Measurements from ENCODE around the gene AHR. TPM values are rescaled to one million over a fixed set of nuclear protein-coding genes. Genes with fewer than 3 reads are reported as not detected.

Gene AHR
- total and polyA plus RNA-seq, 10 donors = 7.4 to 95.9 (median 71.3) TPM

GRCh38 chr7:17319164-17320101 lies 21.0 kb downstream of the AHR start:
- peak overlapping the region in 2 of 8 donors; percentile 3 to 6 for H3K27ac ChIP-seq
- peaks cover 0 to 55% (median 22%) of the 10 kb centered on the region in 6 donors for H3K4me1 ChIP-seq
- intact Hi-C loops (cut with DNase I; ENCODE audit: low total_unique reads) = no loop called here

GRCh38 chr7:17320102-17320497 lies 21.6 kb downstream of the AHR start:
- DNase-seq = no peak
- Histone ChIP-seq H3K27me3 (replicated peaks in 1 of 7) (no peaks in the 10 kb centered on the region), H3K9me3 (no peaks in the 10 kb centered on the region), H3K4me1 (peaks cover 0 to 50% (median 21%) of the 10 kb centered on the region in 6 donors), H3K4me3 (no peak overlapping the region), H3K27ac (no peak overlapping the region), H3K36me3 (peaks cover 0 to 33% (median 10%) of the 10 kb centered on the region in 6 donors)
- intact Hi-C loops (cut with DNase I; ENCODE audit: low total_unique reads) = no loop called here
- TF ChIP-seq POLR2A (IDR thresholded peaks at IDR 0.05) (no peak), POLR2AphosphoS5 (IDR thresholded peaks at IDR 0.05) (no peak), CTCF (IDR thresholded peaks at IDR 0.05 in 8 of 11, conservative IDR thresholded peaks at IDR 0.05 in 3 of 11) (no peak)

More at GRCh38 chr7:17319164-17320101, 21.0 kb downstream of the AHR start:
- Histone ChIP-seq H3K4me3 (no peak overlapping the region), H3K27me3 (replicated peaks in 1 of 7) (no peaks in the 10 kb centered on the region), H3K9me3 (no peaks in the 10 kb centered on the region), H3K36me3 (peaks cover 0 to 27% (median 8%) of the 10 kb centered on the region in 6 donors)
- 82 to 87% (median 86%) methylated on average over 4 of the region's 4 CpGs for WGBS, 5 donors
- TF ChIP-seq POLR2A (IDR thresholded peaks at IDR 0.05) (no peak), POLR2AphosphoS5 (IDR thresholded peaks at IDR 0.05) (no peak), CTCF (IDR thresholded peaks at IDR 0.05 in 8 of 11, conservative IDR thresholded peaks at IDR 0.05 in 3 of 11) (no peak)
- no peak for DNase-seq

DNA sequence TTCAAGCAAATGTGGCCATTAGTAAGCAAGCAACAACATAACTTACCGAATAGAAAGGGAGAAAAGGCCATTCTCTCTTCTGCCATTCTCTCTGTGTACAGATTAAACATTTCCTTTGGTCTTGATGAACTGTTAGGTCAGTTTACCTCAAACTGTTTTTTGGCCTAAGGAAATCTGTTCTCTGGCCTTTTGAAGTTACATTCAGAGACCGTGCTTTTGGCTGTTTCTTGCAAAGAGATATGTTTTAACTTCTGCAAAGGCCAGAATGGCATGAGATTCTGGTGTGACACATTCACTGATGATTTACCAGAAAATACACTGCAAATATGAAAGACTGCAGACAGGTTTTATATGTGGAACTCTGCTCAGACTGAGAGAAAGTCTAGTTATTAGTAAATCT lies 22.2 kb downstream of the AHR start:
- H3K27me3 ChIP-seq (replicated peaks in 1 of 7) = no peaks in the 10 kb centered on the region
- DNase-seq = no peak
- H3K27ac ChIP-seq = no peak overlapping the region
- 61 to 81% (median 80%) methylated on average over 2 of the region's 2 CpGs for WGBS, 5 donors
- intact Hi-C loops (cut with DNase I; ENCODE audit: low total_unique reads) = no loop called here
- peaks cover 0 to 39% (median 10%) of the 10 kb centered on the region in 6 donors for H3K36me3 ChIP-seq
- H3K9me3 ChIP-seq = no peaks in the 10 kb centered on the region
- H3K4me1 ChIP-seq = peaks cover 0 to 50% (median 18%) of the 10 kb centered on the region in 6 donors
- H3K4me3 ChIP-seq = no peak overlapping the region
- TF ChIP-seq POLR2A (IDR thresholded peaks at IDR 0.05) = no peak

DNA sequence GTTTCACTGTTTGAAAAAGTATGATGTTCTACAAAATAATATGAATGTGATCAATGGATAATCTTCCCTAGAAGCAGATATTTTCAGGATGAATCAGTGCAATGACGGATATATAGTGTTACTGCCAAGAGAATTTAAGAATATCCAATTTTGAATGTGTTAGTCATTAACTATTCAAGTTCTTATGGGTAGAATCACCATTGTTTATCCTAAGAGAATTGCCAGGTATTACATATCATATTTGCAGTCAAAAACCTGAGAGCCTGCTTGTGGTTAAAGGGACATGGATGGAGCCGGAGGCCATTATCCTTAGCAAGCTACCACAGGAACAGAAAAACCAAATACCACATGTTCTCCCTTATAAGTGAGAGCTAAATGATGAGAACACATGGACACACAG lies 26.9 kb downstream of the AHR start:
- H3K9me3 ChIP-seq = no peaks in the 10 kb centered on the region
- H3K27ac ChIP-seq = no peak overlapping the region
- no peaks in the 10 kb centered on the region for H3K27me3 ChIP-seq (replicated peaks in 1 of 7)
- WGBS, 5 donors = 92 to 98% (median 94%) methylated on average over 2 of the region's 2 CpGs
- no peak for TF ChIP-seq CTCF (IDR thresholded peaks at IDR 0.05 in 8 of 11, conservative IDR thresholded peaks at IDR 0.05 in 3 of 11)
- no peak for TF ChIP-seq POLR2A (IDR thresholded peaks at IDR 0.05)
- no peak for TF ChIP-seq POLR2AphosphoS5 (IDR thresholded peaks at IDR 0.05)
- no peak overlapping the region for H3K4me3 ChIP-seq
- H3K4me1 ChIP-seq = peaks cover 0 to 18% (median 2%) of the 10 kb centered on the region in 6 donors
- intact Hi-C loops (cut with DNase I; ENCODE audit: low total_unique reads) = no loop called here
- no peak for DNase-seq
- H3K36me3 ChIP-seq = peaks cover 0 to 67% (median 15%) of the 10 kb centered on the region in 6 donors
